Measurements from ENCODE around the gene ACAT2.
"Not testable (repeated sequence)": the region's sequence is repeated elsewhere in the genome, so short reads cannot be mapped to it uniquely, and the experiment has no call there.

ACAT2 gene

GRCh38 chr6:159816775-159817174, 54.9 kb downstream of the ACAT2 start:
- DNase-seq = not testable (repeated sequence)

- peak in 1 of 2 donors; percentile 13 for DNase-seq
These were observed 56.3 kb downstream of the ACAT2 start for GRCh38 chr6:159817951-159818739.

DNA sequence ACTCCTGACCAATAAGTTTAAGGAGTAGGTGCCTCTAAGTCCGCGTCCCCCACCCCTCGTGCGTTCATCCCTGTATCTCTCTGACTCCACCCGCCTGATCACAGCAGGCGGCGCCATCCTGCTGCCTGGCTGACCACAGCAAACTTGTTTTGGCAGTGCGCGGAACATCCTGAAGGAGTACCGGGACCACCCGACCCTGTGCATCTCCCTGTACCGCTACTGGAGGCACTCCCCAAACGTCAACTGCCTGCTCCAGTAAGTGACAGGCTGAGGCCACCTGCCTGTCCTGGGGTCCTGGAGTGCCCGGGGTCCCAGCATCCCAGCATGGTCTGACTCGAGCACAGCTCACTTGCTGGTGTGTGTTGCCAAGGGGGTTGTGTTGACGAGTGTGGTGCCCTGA, 57.3 kb downstream of the ACAT2 start:
- no peak for DNase-seq

DNA sequence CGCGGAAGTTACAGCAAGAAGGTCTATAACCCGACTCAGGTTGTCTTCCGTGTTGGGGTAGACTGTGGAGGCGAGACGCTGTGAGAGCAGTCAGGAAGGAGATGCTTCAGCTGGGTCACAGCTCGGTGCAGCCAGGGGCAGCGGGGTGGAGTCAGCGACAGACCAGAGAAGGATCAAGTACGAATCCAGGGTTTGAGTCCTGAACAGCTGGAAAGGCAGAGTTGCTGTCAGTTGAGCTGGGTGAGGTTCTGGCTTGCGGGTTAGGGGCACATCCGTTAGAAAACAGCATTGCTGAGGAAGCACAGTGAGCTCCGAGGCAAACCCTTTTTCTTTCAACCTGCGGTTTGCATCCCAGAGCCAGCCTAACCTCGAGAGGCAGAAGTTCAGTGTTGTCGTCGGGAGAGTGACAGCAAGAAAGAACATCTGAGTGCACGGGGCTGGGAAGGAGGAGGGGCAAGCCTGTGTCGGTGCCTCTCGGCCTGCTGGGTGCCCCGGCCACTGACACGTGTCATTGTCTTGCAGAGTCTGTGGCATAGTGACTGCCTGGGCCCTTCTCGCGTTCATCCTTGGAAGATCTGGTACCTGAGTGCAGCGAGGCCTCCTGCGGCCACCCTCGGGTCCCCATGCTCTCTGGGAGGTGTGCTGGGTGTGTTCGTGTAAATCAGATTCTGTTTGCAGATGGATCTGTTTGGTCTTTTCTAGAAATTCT, 58.2 kb downstream of the ACAT2 start:
- peak; percentile 31 to 34 for DNase-seq

DNA sequence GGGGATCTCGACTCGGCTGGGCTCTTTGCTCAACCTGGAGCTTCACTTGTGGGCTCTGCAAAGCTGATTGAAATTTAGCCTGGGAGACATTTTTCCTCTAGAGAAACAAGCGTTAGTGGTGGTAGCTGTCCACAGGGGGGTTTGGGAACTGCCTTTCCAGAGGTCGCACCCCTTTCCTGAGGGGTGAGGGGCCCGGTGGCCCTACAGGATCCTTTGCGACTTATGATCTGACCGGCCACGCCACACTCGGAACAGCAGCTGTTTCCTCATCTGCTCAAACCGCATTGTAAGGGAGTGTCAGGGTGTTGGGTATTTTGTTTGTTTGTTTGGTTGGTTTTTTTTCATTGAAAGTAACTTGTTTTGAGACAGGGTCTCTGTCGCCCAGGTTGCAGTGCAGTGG, 59.3 kb downstream of the ACAT2 start:
- DNase-seq = no peak

- no peak for DNase-seq
These were observed 59.9 kb downstream of the ACAT2 start for GRCh38 chr6:159821726-159822125.

GRCh38 chr6:159823953-159824352, 62.1 kb downstream of the ACAT2 start:
- DNase-seq = no peak

DNA sequence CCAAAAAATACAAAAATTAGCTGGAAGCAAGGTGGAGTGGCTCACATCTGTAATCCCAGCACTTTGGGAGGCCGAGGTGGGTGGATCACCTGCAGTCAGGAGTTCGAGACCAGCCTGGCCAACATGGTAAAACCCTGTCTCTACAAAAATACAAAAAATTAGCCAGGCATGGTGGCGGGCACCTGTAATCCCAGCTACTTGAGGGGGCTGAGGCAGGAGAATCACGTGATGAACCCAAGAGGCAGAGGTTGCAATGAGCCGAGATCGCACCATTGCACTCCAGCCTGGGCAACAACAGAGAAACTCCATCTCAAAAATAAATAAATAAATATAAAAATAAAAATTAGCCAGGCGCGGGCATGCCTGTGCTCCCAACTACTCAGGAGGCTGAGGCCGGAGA, 62.8 kb downstream of the ACAT2 start:
- DNase-seq = not testable (repeated sequence)

DNA sequence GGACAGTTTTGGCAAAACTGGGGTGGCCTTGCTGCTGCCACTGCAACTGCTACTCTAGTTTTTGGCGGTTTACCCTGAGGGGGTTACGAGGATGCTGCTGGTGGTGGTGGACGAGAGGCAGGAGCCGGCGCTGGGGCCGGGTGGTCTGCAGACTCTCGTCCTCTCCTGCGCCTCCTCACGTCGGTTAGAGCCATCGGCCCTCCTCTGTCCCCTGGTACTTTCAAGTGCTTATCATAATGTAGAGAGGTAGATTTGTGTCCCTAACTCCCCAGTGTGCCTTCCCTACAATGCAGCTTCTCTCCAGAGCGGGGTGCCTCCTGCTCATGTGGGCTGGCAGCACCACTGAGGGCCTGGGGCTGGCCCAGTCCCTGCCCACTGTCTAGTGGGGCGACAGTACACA, 64.2 kb downstream of the ACAT2 start:
- no peak for DNase-seq

GRCh38 chr6:159826968-159827647, 65.3 kb downstream of the ACAT2 start:
- no peak for DNase-seq

DNA sequence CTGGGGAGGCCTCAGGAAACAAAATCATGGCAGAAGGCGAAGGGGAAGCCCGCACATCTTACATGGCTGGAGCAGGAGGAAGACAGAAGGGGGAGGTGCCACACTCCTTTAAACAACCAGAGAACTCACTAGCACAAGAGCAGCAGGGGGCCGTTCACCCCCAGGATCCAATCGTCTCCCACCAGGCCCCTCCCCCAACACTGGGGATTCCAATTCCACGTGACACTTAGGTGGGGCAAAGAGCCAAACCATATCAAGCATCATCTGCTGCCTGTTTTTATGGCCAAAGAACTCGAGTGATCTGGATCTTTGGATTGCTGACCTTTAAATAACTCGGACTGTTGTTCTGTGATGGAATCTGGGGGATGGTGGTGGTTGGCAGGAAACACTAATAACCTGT, 66.2 kb downstream of the ACAT2 start:
- DNase-seq = no peak
